A549 (cell line): ENCODE measurements around the gene CHMP6. TPM values are rescaled to one million over a fixed set of nuclear protein-coding genes. Genes with fewer than 3 reads are reported as not detected.
"Not testable (repeated sequence)": the region's sequence is repeated elsewhere in the genome, so short reads cannot be mapped to it uniquely, and the experiment has no call there.

ENCODE experiments used
- ATAC-seq, 2 experiments: fragments of 200-7000 bp in 1 of 2; fragments of >200 bp in 1 of 2; cut with Nextera tagmentation in 1 of 2; cut with Tn5 transposase in 1 of 2; 3 replicates each; pipeline versions ENCODE4 v1.8.0 to v1.9.1; 2018 to 2020; ENCODE audit warnings: mild to moderate bottlenecking in 1 of 2, moderate library complexity in 1 of 2
- CTCF ChIA-PET: fragments of 300-600 bp; sonication (Branson Sonifier 250); formaldehyde crosslinking; extraction: SDS; loops from one replicate; lab custom pipeline; 2021; ENCODE audit warnings: antibody characterized with exemption, inconsistent platforms; lab: Yijun Ruan, JAX
- POLR2A ChIA-PET: fragments of 350-600 bp; formaldehyde crosslinking; extraction: SDS; loops from one replicate; lab custom pipeline; 2021; ENCODE audit warnings: antibody characterized with exemption, inconsistent platforms; lab: Yijun Ruan, JAX
- DNase-seq, 2 experiments: peaks; one replicate each; pipeline versions ENCODE4 v3.0.0 to v3.0.0-alpha.2; 2011 to 2016; ENCODE audit warnings: low read depth in 1 of 2, low spot score in 1 of 2
- FAIRE-seq: peaks from 2 replicates; lab custom pipeline; 2011; peaks lifted over from hg19 to GRCh38; lab: Jason Lieb, UNC
- H3K27ac ChIP-seq, 2 experiments: fragments of >200 bp; sonication (Bioruptor Twin); formaldehyde crosslinking; 3 replicates each; pipeline ENCODE4 v1.5.1; 2016 to 2017
- H3K4me1 ChIP-seq: fragments of >200 bp; sonication (Bioruptor Twin); formaldehyde crosslinking; 3 replicates; pipeline ENCODE4 v1.6.1; 2016
- H3K4me2 ChIP-seq: fragments of >200 bp; sonication (Bioruptor Twin); formaldehyde crosslinking; 3 replicates; pipeline ENCODE4 v1.6.1; 2016
- H3K4me3 ChIP-seq: fragments of >200 bp; sonication (Bioruptor Twin); formaldehyde crosslinking; 3 replicates; pipeline ENCODE4 v1.5.1; 2016
- H3K9me3 ChIP-seq: fragments of >200 bp; sonication (Bioruptor Twin); formaldehyde crosslinking; 3 replicates; pipeline ENCODE4 v1.6.1; 2016
- BCL3 ChIP-seq: fragments of >200 bp; sonication (Bioruptor Twin); formaldehyde crosslinking; IDR thresholded peaks from 3 replicates; pipeline ENCODE4 v1.6.1; 2016
- BHLHE40 ChIP-seq: IDR thresholded peaks from 2 replicates; pipeline ENCODE4 v1.6.1; 2012; ENCODE audit warnings: low read depth, low read length, inconsistent platforms
- CEBPB ChIP-seq, 2 experiments: fragments of >200 bp in 1 of 2; sonication (Bioruptor Twin) in 1 of 2; formaldehyde crosslinking in 1 of 2; IDR thresholded peaks; 2 replicates each; pipeline ENCODE4 v1.6.1; 2012 to 2016
- CHD4 ChIP-seq: fragments of 200-600 bp; sonication (generic); IDR thresholded peaks from 2 replicates; pipeline ENCODE4 v1.6.1; 2016; ENCODE audit warnings: antibody characterized with exemption, mild to moderate bottlenecking, borderline replicate concordance
- CTCF ChIP-seq: fragments of >200 bp; sonication (Bioruptor Twin); formaldehyde crosslinking; IDR thresholded peaks from 3 replicates; pipeline ENCODE4 v1.5.1; 2016
- EHF ChIP-seq: fragments of 250-450 bp; sonication (Bioruptor Pico); IDR thresholded peaks from 2 replicates; pipeline ENCODE4 v1.5.0; 2020; ENCODE audit warnings: mild to moderate bottlenecking
- ELK1 ChIP-seq: fragments of 150-350 bp; IDR thresholded peaks from 2 replicates; pipeline ENCODE4 v1.6.1; 2014; ENCODE audit warnings: low read depth, mild to moderate bottlenecking, low read length
- ESRRA ChIP-seq: fragments of 150-350 bp; IDR thresholded peaks from 2 replicates; pipeline ENCODE4 v1.6.1; 2014; ENCODE audit warnings: mild to moderate bottlenecking, low read length, borderline replicate concordance
- NR3C1 ChIP-seq: fragments of >200 bp; sonication (Bioruptor Twin); formaldehyde crosslinking; IDR thresholded peaks from 3 replicates; pipeline ENCODE4 v1.6.1; 2017
- PHF8 ChIP-seq: fragments of 200-600 bp; sonication (generic); IDR thresholded peaks from 2 replicates; pipeline ENCODE4 v1.6.1; 2016; ENCODE audit warnings: low read depth, mild to moderate bottlenecking, antibody characterized with exemption, moderate library complexity, borderline replicate concordance
- RFX5 ChIP-seq: fragments of 450-650 bp; IDR thresholded peaks from 2 replicates; pipeline ENCODE4 v1.7.1; 2014; ENCODE audit warnings: antibody characterized with exemption, mild to moderate bottlenecking, moderate library complexity
- SMC3 ChIP-seq: fragments of >200 bp; sonication (Bioruptor Twin); formaldehyde crosslinking; IDR thresholded peaks from 3 replicates; pipeline ENCODE4 v1.6.1; 2018; ENCODE audit warnings: inconsistent platforms
- SREBF2 ChIP-seq: fragments of 450-650 bp; IDR thresholded peaks from 2 replicates; pipeline ENCODE4 v1.6.1; 2014; ENCODE audit warnings: mild to moderate bottlenecking, moderate library complexity
- TFCP2L1 ChIP-seq: fragments of 250-450 bp; sonication (Bioruptor Pico); IDR thresholded peaks from 2 replicates; pipeline ENCODE4 v1.5.0; 2021; ENCODE audit warnings: mild to moderate bottlenecking
- TP53 ChIP-seq: fragments of 250-450 bp; sonication (Bioruptor Pico); IDR thresholded peaks from 2 replicates; pipeline ENCODE4 v1.5.0; 2021; ENCODE audit warnings: mild to moderate bottlenecking, moderate library complexity
- USF2 ChIP-seq: fragments of 450-650 bp; IDR thresholded peaks from 2 replicates; pipeline ENCODE4 v1.6.1; 2014; ENCODE audit warnings: antibody characterized with exemption
- WGBS: methylation state at CpG from one replicate; pipeline ENCODE4 v1.1.6; 2017; ENCODE audit errors: missing lambda C conversion rate; 5-methylcytosine and 5-hydroxymethylcytosine counted together
- polyA plus RNA-seq, 4 experiments: library from polyadenylated mRNA; depleted of rRNA in 3 of 4; stranded (reverse); fragments of >200 nt; fragmentation: RNase III in 1 of 4; extraction: RNeasy Plus Mini Kit Qiagen cat#74134 plus additional on column Dnase treatment in 1 of 4; gene quantifications; 2 replicates in 3 of 4; 3 replicates in 1 of 4; pipeline ENCODE4 v1.2.3, GENCODE V29; 2011 to 2017

The CHMP6 gene
- polyA plus RNA-seq, 2 of the 4 experiments (the other 2 are of a cell fraction) = 28.9 to 30.8 TPM

GRCh38 chr17:81015136-81015535 is 23.5 kb downstream of the CHMP6 start:
- H3K4me1 ChIP-seq = no peaks in the 10 kb centered on the region
- FAIRE-seq = no peak
- ATAC-seq = no peak
- ChIA-PET POLR2A (no interaction called here), CTCF (interaction anchor here (0.5 to 7.2 kb wide), 9 partner anchors 7 to 216 kb away, joined by 3 to 51 read pairs (median 3); no protein-coding TSS in a partner anchor)
- 54% methylated on average over 1 of the region's 1 CpG for WGBS
- no peak overlapping the region for H3K4me3 ChIP-seq
- DNase-seq = no peak
- H3K4me2 ChIP-seq = no peak overlapping the region
- no peak for TF ChIP-seq RFX5
- no peak for TF ChIP-seq ESRRA
- TF ChIP-seq TP53 (CRISPR knock-in tag) = no peak
- no peak for TF ChIP-seq BCL3
- TF ChIP-seq SMC3 = no peak
- no peak for TF ChIP-seq TFCP2L1
- no peak for TF ChIP-seq BHLHE40
- no peak for TF ChIP-seq PHF8
- TF ChIP-seq CHD4 = no peak
- no peak for TF ChIP-seq CTCF
- TF ChIP-seq EHF = no peak
- no peak for TF ChIP-seq CEBPB (IDR thresholded peaks at IDR 0.05)
- no peak for TF ChIP-seq SREBF2
- no peak for TF ChIP-seq ELK1
- TF ChIP-seq USF2 = no peak
- TF ChIP-seq, all 56 proteins: peak for 0
- Histone ChIP-seq H3K9me3 (peaks cover 9% of the 10 kb centered on the region; the same call in 1 of the 3 replicates), H3K27ac (no peak overlapping the region)

- POLR2A ChIA-PET = no interaction called here
- ATAC-seq (no peak), DNase-seq (no peak), FAIRE-seq (peak; percentile 7)
- WGBS = 59% methylated on average over 2 of the region's 2 CpGs
- TF ChIP-seq NR3C1 = no peak
- Histone ChIP-seq H3K4me3 (no peak overlapping the region), H3K9me3 (peaks cover 9% of the 10 kb centered on the region; the same call in 1 of the 3 replicates), H3K27ac (no peak overlapping the region), H3K4me1 (no peaks in the 10 kb centered on the region), H3K4me2 (no peak overlapping the region)
- CTCF ChIA-PET = interaction anchor here (37.9 kb wide), 1 partner anchor 81 kb away, joined by 880 read pairs; no protein-coding TSS in a partner anchor
Measured at GRCh38 chr17:81016575-81016974, 24.9 kb downstream of the CHMP6 start.

GRCh38 chr17:81017330-81017729 is 25.7 kb downstream of the CHMP6 start:
- 61% methylated on average over 4 of the region's 4 CpGs for WGBS
- CTCF ChIA-PET = interaction anchor here (0.7 to 37.9 kb wide), 2 partner anchors 29 to 81 kb away, joined by 4 to 880 read pairs; no protein-coding TSS in a partner anchor

More at GRCh38 chr17:81017330-81017729, 25.7 kb downstream of the CHMP6 start:
- ATAC-seq, H3K27ac ChIP-seq, H3K9me3 ChIP-seq, DNase-seq, FAIRE-seq, POLR2A ChIA-PET, H3K4me1 ChIP-seq, H3K4me3 ChIP-seq, H3K4me2 ChIP-seq: not testable (repeated sequence)
